ENCODE results near the gene CDC40.
"Not testable (repeated sequence)": the region's sequence is repeated elsewhere in the genome, so short reads cannot be mapped to it uniquely, and the experiment has no call there.

The CDC40 gene

DNA sequence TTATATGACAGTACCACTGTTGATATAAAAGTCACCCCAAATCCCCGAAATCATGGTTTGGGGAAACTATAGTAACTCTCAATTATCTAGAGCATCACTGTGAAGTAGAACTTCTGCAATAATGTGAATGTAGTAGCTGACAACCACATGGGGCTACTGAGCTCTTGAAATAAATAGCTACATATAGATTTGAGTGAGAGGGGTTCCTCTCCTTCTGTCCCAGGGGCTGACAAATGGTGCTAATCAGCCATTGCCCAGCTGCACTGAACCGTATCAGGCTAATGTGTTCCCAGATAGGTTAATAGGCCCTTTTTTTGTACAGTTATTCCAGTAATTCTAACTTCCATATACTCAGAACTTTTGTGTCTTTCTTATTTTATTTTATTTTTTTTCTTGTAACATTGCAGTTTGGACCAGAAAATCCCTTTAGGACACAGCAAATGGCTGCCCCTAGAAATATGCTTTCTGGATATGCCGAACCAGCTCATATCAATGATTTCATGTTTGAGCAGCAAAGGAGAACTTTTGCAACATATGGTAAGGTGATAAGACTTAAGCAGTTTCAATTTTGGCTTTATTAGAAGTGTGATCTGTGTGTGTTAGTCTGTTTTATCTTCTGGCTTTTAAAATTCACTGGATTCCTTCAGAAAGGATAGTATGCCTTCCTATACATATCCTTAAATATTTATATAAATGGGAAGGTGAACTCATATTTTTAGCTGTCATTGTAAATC is 21.1 kb downstream of the CDC40 start:
- no peak for DNase-seq (ENCODE audit: low read depth)

DNA sequence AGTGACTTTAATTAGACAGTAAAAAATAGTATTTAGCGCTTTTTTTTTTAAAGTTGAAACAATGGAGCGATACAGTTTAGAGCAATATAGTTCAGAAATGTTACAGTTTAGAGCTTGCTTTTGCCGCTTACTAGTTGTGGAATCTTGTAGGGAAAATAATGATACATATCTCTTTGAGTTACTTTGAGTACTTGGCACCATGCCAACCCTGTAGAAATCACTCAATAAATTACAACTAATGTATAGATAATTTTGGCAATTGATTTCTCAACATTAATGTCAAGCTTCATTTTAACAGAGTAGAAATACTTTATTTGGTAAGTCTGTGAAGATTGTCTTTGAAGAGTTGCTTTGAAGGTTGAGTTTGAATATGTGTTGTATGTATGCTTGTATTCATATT is 27.4 kb downstream of the CDC40 start:
- DNase-seq (ENCODE audit: low read depth) = no peak

DNA sequence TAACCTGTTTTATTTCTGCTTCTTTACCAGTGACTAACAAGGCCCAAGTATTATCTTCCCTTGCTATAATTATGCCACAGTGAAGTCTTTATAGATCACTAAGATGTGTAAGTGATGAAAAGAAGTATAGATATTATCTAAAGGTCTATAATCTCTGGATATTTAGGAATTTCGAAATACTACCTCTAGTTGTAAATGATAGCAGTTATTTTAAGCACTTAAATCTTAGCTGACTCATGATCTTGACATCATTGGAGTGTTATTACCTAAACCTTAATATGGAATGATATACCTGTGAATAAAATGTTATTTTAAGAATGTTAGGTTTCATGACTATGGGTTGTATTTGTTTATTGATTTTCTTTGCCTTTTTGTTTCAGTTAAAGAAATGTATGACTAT is 31.5 kb downstream of the CDC40 start:
- DNase-seq (ENCODE audit: low read depth) = no peak

DNA sequence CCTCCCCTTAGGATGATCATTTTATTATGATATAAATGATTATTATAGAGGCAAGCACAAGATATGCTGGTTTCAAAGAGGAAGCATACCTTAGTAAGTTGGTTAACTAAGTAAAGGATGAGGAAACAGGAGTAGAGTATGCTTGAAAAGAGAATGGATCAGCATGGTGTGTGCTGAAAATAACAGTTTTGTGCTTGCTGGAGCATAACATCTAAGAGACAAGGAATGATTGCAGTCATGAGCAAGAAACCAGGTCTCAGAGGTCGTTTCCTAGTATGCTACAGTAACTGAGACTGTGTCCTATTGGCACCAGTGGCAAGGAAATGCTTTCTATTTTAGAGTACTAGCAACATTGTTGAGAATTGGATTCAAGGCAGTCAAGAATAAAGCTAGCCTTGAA is 34.1 kb downstream of the CDC40 start:
- no peak for DNase-seq (ENCODE audit: low read depth)

DNA sequence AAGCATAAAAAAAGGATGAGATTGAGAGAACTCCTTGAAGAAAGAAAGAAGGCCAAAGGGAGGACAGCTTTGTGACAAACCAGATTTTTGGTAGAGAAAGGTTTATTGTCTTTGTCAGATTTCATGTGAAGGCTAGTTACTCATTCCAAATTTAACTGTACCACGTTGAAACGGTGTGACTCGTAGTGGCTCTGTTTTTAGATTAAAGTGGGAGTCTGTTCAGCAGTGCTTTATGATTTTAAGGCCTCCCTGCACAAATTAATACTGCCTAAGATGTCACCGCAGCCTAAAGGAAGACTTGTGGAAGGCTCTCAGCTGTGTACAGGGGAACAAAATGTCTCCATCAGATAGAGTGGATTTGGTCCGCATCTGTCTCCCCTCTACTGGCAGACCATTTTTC is 35.9 kb downstream of the CDC40 start:
- no peak for DNase-seq (ENCODE audit: low read depth)

DNA sequence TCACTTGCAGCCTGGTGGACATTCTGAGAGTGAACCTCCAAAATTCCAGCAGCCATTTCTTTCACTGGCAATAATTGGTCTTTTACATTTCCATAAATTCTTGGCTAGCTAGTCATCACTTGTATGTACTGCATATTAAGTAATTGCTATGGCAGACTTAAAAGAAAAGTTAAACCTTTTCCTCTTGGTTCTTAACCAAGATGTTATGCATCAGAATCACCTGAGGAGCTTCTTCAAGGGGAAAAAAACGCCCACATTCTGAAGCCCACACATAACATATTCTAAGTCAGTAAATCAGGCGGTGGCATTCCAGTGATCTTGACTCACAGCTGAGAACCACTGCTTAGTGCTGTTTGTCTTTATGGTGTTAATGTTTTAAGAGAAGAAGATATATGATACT is 37.0 kb downstream of the CDC40 start:
- no peak for DNase-seq (ENCODE audit: low read depth)

DNA sequence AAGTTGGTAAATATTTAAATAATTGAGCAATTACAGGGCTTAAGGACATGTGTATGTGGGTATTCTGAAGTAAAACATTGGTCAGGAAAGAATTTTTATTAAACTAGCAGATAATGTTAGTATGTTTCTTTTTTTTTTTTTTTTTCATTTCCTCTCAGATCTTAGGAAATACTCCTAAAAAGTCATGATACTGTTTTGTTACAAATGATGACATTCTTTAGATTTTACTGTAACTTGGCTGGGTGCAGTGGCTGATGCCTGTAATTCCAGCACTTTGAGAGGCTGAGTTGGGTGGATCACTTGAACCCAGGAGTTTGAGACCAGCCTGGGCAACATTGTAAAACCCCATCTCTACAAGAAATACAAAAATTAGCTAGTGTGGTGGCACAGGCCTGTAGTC is 41.5 kb downstream of the CDC40 start:
- DNase-seq (ENCODE audit: low read depth) = no peak

DNA sequence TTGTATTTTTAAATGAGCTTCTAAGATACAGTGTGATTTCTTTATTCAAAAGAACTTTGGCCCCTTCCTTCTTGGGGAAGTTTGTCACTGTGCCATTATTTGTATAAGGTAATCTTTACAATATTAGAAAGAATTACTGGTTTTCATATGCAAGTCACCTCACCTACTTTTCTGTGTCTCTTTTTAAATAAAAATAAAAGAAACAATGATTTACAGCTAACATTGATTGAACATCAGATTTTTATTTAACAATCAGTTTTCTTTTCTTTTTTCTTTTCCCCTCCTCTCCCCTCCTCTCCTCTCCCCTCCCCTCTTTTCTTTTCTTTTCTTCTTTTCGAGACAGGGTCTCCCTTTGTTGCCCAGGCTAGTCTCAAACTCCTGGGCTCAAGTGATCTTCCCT is 46.0 kb downstream of the CDC40 start:
- DNase-seq (ENCODE audit: low read depth) = no peak

DNA sequence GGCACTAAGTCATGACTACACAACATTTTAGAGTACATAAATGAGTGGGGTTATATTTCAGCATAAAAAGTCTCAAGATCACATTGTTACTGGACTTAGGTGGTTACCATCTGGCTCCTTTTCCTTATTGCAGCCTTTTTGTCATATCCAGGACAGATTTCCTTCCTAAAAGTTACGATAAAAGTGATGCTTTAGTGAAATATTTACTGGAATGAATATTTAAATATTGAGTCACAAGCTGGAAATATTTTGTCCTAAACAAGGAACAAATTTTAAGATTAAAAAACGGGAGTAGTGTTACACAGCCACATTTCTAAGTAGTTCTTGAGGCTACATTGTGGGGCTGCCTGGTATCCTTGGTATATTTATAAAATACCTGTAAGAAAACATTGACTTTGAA is 52.2 kb downstream of the CDC40 start:
- DNase-seq (ENCODE audit: low read depth) = no peak

DNA sequence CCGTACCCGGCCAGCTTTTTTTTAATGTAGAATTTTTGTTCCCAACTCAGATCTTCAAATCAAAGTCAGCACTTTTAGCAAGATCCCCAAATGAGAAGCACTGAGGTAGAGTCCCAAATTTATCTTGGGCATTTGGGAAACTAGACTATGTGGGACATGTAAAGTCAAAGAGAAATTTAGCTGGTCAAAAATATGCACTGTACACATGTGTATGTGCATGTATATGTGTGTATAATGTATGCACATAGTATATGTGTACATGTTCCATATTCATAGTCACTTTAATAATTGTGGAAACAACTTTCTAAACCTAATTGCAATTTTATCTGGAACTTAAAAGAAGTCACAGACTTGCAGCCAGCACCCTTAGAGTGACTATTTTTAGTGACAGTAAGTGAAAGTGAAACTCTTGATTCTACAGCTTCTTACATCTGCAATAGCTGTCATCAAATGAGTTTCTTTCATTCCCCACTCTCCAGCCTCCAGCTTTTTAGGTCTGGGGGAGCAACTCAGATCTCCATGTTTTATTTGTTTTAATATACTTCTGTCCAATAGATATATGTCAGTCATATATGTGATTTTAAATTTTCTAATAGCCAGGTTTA is 53.6 kb downstream of the CDC40 start:
- no peak for DNase-seq (ENCODE audit: low read depth)

DNA sequence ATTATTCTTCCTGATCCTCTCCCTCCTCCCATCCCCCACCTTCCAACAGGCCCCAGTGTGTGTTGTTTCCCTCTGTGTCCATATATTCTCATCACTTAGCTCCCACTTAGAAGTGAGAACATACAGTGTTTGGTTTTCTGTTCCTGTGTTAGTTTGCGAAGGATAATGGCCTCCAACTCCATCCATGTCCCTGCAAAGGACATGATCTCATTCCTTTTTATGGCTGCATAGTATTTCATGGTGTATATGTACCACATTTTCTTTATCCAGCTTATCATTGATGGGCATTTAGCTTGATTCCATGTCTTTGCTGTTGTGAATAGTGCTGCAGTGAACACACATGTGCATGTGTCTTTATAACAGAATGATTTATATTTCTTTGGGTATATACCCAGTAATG is 55.8 kb downstream of the CDC40 start:
- DNase-seq (ENCODE audit: low read depth) = not testable (repeated sequence)

DNA sequence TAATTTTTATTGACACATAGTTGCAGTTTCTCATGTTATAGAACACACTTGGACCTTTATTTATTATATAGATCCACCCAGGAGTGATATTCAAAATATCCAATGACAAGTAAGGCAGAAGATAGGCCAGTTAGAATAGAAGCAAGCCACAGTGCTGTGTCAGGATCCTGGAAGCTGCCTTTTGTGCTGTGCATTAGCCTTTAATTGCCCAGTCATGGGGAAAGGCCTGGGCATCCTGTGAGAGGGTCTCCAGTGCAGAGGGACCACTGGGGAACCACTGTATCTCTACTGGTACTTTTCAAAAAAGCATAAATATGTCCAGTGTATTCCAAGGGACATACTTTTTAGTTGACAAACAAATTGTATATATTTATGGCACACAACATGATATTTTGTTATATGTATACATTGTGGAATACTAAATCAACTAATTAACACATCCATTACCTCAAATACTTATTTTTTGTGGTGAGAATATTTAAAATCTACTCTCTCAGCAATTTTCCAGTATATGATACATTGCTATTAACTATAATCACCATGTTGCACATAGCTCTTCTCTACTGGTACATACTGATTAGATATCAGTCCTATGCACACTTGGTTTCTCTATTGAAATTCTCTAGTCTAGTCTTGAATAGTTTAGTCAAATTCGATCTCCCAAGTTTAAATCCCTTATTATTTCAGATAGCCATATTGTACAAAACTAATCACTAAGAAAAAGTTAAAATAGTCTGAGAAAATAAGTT is 59.5 kb downstream of the CDC40 start:
- DNase-seq (ENCODE audit: low read depth) = no peak

DNA sequence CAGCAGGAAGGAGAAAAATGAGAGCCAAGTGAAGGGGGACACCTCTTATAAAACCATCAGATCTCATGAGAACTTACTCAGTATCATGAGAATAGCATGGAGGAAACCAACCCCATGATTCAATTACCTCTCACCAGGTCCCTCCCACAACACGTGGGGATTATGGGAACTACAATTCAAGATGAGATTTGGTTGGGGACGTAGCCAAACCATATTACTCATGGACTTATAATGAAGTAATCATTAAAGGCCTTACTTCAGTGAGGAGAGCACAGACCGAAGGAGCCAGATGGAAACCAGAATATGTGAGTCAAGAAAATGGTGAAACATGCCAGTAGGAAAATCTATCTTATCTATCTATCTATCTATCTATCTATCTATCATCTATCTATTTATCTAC is 64.4 kb downstream of the CDC40 start:
- not testable (repeated sequence) for DNase-seq (ENCODE audit: low read depth)

DNA sequence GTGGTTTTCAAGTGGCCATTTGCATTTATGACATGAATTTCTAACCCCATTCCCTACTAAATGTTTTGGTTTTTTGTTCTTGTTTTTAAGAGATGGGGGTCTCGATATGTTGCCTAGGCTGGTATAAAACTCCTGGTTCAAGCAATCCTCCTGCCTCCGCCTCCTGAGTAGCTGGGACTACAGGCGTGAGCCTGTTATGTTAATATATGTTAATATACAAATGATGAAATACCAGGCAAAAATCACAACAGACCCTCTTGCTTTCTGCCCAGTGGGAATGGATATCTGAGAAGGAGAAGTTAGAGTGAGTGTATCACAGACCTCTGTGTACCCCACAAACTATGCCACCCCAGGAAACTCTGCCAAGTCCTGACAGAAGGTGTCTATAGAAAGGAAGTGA is 66.2 kb downstream of the CDC40 start:
- DNase-seq (ENCODE audit: low read depth) = no peak

DNA sequence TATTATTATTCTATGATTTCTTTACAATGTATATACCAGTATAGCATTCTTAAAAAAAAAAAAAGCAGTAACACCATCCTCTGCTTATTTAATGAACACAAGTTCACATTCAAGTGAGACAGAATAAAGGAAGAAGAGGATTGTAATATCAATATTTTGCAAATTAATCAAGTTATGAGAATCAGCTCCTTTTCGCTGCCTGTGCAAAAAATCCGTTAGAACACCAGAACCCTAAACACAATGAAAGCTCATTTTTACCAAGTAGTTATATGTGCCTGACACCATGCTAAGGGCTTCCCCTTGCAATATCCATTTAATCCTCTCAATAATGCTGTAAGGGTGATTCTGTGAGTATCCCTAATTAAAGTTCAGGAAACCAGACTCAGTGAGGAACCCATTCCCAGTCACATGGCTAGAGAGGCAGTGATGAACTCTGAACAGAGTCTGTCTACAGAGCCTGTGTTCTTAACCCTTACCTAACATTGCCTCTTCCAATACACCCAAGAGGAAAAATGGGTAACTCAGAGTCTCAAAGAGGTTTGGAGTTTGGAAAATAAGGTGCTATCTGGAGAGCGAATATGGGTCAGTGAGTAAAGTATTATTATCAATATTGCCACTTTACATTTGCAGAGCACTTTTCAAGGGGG is 66.8 kb downstream of the CDC40 start:
- DNase-seq (ENCODE audit: low read depth) = no peak

DNA sequence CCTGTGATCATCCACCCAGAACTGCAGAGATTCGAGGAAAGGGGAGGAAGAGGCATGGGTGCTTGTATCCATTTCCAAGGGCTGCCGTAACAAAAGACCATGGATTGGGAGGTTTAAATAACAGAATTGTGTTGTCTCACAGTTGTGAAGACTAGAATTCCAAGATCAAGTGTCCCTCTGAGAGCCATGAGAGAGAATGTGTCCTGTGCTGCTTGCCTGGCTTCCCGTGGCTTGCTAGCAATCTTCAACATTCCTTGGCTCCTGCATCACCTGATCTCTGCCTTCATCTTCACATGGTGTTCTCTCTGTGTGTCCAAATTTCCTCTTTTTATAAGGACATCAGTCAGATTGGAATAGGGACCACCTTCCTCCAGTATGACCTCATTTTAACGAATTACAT is 69.8 kb downstream of the CDC40 start:
- no peak for DNase-seq (ENCODE audit: low read depth)

DNA sequence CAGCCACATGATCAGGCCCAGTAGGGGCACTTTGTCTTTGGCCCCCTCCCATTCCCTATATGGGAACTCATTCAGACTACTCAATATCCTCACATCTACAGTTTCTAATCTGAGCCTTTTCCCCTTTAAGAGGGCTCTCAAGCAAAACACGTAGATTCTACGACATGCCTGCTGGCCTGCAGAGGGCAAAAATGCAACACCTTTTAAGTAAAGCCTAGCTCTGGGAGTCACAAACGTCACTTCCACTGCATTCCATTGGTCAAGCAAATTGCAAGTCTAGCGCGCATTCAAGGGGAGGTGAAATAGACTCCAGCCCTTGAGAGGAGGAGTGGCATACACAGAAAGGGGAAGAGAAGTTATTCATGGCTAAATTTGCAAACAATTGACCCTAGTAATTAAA is 70.6 kb downstream of the CDC40 start:
- DNase-seq (ENCODE audit: low read depth) = no peak

DNA sequence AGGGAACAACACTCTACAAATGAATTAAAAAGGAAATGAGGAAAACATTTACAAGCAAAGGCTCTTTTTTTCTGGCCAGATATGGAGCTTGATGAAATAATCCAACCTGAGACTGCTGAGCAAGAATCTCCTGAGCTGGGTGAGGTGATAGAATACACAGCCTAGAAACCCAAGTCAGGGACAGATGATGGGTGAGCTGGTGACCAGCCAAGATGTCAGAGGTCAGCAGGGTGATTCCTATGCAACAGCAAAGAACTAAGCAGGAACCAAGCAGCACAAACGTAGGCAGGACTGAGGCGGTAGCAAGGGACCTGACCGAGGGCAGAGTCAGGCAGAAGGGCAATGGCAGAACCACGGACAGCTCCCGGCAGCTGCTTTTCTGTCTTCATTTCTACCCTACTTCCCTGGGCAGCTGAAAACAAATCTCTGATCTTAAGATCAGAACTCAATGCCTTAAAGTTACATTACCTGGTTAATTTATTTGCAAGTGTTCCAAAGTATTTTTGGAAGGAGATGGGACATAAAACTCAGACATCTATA is 75.1 kb downstream of the CDC40 start:
- no peak for DNase-seq (ENCODE audit: low read depth)

DNA sequence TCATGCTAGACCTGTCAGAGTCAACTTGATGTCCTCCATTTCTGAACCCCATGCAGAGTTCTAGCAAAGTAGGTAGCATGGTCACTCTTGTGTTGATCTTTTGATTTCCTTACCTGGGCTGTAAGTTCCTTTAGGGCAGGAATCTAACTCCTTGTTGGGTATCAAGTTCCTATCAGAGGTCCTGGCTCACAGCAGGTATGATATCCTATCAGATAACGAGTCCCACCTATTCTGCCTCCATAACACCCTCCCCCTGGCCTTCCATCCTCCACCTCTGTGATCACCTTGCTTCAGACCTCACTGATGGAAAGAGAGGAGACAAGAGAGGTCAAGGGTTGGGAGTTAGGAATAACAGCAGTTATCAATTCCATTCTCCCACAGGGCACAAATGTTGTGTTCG is 76.1 kb downstream of the CDC40 start:
- no peak for DNase-seq (ENCODE audit: low read depth)

DNA sequence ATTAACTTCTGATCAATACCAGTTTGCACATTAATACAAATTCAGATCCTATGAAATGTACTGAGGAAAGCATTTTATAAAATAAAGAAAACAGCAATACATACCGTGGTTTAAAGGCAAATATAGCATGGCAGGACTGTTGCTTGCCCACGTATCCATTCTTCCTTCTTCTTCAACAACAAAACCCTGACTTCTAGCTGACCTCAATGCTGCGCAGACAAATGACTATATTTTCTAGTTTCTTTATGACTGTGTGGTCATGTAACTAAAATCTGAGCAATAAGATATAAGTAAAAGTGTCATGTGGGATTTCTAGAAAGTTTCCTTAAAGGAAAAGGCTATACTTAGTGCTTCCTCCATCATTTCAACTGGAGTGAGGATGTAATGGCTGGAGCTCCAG is 85.0 kb downstream of the CDC40 start:
- no peak for DNase-seq (ENCODE audit: low read depth)

DNA sequence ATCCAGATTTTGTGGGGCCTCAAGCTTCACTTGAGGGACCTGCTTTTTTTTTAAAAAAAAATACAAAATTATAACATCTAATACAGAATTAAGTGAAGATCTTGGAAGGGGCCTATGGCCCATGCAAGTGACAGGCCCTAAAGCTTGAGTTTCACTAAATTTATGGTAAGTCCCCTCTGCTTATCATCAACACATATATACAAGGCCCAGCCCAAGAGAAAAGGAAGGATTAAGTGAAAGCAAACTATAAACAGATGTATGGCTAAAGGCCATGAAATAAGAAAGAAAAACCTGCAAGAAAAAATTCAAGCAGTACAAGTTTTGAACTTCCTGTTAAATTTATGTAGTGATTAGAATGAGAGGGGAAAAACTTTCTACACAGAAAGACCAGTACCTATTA is 86.8 kb downstream of the CDC40 start:
- DNase-seq (ENCODE audit: low read depth) = no peak

DNA sequence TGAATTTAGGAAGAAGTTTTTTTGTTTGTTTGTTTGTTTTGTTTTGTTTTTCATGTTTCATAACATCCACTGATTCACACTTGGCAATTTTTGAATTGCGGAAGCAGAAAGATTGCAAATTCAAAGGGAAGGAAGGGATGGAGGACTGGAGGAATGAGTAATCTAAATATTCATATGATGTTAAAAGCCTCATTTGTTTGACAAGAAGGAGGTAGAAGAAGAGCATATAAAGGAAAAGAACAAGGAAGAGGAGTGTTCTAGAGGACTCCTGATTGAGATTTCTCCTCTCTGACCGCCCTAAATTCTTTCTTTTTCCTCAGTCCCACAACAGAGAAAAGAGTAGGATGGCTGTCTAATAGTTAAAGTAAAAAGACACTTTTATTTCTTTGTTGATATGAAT is 89.4 kb downstream of the CDC40 start:
- DNase-seq (ENCODE audit: low read depth) = no peak

DNA sequence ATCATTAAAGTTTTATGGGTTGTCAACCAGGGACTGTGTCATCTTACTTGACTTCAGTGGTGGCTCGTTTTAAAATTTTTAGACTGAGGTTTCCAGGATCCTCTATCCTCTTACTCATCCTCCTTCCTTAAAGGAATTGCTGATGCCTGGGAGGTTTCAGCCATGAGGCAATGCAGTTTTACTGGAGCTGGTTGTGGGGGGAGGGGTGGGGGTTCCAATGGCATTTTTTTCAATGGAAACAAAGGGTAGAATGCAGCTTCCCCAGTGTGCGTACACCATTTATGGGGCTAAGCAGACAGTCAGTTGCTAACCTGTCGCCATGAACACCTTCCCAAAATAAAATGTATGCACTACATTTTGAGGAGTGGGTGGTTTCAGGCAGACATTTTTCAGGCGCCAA is 89.9 kb downstream of the CDC40 start:
- no peak for DNase-seq (ENCODE audit: low read depth)

All from activated T-cell treated with anti-CD3 and anti-CD28 coated beads for 24 hours (primary cell).